SIG-M5 (cell line): Measurements from ENCODE around the gene LGMN.
"Not testable (repeated sequence)": the region's sequence is repeated elsewhere in the genome, so short reads cannot be mapped to it uniquely, and the experiment has no call there.

Source experiments
- DNase-seq: peaks from one replicate; lab custom pipeline; 2025; lab: John Stamatoyannopoulos, UW

LGMN gene

DNA sequence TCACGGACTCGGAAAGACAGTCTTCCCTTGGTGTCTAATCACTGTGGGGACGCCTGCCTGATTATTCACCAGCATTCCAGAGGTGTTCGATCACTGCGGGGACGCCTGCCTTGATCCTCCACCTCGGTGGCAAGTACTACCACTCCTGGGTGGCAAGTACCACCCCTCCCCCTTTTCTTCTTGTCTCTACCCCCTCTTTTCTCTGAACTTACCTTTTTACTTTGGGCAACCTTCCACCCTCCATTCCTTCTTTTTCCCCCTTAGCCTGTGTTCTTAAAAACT is 12.0 kb upstream of the LGMN start:
- no peak for DNase-seq

DNA sequence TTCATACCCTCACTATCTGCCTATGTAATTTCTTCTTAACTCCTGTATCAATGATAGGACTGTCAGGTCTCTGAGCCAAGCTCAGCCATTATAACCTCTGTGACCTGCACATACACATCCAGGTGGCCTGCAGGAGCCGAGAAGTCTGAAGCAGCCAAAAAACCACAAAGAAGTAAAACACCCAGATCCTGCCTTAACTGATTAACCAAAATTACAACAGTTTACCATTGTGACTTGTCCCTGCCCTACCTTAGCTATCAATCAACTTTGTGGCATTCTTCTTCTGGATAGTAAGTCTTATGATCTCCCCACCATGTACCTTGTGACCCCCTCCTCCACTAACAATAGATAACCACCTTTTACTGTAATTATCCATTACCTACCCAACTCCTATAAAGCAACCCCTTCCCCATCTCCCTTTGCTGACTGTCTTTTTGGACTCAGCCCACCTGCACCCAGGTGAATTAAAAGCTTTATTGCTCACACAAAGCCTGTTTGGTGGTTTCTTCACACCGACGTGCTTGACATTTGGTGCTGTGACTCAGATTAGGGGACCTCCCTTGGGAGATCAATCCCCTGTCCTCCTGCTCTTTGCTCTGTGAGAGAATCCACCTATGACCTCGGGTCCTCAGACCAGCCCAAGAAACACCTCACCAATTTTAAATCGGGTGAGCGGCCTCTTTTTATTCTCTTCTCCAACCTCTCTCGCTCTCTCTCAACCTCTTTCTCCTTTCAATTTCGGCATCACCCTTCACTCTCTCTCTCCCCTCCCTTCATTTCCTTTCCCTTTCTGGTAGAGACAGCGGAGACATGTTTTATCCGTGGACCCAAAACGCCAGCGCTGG is 11.5 kb upstream of the LGMN start:
- no peak for DNase-seq

DNA sequence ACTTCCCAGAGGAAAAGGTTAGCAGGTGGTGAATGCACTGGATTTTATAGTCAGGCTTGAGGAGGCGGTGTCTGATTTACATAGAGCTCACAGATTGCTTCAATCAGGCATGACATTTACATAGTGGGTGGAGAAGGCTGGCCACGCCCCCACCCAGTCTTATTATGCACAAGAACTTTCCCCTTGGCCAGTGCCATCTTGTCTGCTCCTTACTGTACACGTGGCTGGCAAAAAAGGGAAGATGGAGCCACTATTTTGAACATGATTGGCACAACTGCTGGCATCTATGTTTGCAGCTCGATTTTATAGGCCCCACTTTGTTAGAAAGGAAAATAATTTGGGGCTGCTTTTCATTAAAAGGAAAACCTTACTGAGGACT is 10.9 kb upstream of the LGMN start:
- DNase-seq, result no peak

DNA sequence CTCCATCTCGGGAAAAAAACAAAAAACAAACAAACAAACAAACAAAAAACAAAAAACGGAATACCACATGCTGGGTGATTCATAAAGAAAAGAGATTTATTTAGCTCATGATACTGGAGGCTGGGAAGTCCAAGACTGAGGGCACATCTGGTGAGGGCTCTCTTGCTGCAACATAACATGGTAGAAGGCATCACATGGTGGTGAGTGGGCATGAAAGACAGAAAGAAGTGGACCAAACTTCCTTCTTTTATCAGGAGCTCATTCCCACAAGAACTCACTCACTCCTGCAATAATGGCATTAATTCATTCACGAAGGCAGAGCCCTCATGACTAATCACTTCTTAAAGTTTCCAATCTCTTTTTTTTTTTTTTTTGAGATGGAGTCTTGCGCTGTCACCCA is 8.0 kb upstream of the LGMN start:
- DNase-seq, result no peak

DNA sequence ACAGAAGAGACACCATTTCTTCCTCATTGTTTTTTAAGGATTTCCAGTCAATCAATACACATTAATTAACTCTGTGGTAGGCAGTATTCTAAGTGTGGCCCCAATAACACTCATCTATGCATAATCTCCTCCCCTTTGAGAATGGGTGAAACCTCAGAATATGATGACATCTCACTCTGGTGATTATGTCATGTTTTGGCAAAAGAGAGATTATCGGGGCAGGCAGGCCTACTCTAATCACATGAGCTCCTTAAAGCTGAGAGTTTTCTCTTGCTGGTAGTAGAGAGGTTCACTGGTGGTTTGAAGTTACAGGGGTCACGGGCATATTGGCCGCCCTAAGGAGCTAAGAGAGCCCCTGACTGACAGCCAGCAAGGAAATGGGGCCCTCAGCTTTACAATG is 7.1 kb upstream of the LGMN start:
- no peak for DNase-seq

DNA sequence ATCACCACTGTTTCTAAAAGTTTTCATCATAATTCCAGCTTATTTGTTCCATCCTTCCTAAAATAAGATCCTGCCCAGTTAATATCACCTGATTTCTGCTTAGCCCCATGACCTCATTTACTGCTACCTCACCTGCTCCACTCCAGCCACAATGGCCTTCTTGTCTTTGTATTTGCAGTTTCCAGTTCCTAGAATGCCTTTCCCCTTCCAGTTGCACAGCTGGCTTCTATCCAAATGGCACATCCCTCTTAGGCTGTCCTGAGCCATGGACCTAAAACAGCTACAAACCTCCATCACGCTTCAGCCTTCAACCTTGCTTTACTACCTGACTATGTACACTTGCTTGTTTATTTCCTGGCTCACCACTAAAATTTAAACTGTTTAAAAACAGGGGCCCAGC is 6.5 kb upstream of the LGMN start:
- DNase-seq, result no peak

DNA sequence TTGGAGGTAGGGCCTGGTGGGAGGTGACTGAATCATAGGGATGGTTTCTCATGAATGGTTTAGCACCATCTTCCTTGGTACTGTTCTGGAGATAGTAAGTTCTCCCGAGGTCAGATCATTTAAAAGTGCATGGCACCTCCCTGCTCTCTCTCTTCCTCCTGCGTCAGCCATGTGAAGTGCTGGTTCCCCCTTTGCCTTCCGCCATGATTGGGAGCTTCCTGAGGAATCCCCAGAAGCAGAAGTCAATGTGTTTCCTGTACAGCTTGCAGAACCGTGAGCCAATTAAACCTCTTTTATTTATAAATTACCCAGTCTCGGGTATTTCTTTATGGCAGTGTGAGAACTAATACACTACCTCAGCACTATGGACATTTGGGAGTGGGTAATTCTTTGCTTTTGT is 4.8 kb upstream of the LGMN start:
- DNase-seq, result no peak

DNA sequence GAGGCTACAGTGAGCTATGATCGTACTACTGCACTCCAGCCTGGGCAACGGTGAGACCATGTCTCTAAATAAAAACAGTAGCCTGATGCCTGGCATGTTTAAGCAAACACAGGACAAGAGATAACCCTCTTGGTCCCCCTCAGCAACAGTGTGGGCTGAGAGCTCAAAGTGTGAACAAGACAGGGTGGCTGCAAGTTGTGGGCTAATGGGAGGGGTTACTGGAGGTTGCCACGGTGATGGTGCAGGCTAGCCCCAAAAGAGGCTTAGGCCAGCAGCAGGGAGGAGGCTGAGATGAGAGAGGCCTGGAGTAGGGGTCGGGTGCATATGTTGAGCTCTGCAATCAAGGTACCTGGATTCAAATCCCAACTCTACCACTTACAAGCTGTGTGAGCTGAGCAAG is 3.4 kb upstream of the LGMN start:
- DNase-seq, result no peak

DNA sequence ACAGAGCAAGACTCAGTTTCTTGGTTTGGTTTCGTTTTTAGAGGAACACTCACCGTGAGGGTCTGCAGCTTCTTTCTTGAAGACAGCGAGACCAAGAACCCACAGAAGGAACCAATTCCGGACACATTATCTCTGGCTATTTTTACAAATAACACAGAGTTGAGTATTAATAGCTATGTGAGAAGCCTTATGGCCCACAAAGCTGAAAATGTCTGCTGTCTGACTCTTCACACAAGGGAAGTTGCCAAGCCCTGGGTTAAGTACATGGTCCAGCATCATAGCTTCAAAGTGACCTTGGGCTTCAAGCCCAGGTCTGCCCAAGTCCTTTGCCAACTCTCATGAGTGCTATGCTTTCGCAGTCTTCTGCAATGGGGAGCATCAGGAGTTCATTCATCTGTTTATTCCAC is 2.6 kb upstream of the LGMN start:
- no peak for DNase-seq

DNA sequence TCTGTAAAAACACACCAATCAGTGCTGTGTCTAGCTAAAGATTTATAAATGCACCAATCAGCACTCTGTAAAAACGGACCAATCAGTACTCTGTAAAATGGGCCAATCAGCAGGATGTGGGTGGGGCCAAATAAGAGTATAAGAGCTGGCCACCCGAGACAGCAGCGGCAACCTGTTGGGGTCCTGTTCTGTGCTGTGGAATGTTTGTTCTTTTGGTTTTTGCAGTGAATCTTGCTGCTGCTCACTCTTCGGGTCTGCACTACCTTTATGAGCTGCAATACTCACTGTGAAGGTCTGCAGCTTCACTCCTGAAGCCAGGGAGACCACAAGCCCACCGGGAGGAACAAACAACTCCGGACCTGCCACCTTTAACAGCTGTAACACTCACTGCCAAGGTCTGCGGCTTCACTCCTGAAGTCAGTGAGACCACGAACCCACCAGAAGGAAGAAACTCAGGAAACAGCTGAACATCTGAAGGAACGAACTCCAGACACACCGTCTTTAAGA is 1.8 kb upstream of the LGMN start:
- not testable (repeated sequence) for DNase-seq

DNA sequence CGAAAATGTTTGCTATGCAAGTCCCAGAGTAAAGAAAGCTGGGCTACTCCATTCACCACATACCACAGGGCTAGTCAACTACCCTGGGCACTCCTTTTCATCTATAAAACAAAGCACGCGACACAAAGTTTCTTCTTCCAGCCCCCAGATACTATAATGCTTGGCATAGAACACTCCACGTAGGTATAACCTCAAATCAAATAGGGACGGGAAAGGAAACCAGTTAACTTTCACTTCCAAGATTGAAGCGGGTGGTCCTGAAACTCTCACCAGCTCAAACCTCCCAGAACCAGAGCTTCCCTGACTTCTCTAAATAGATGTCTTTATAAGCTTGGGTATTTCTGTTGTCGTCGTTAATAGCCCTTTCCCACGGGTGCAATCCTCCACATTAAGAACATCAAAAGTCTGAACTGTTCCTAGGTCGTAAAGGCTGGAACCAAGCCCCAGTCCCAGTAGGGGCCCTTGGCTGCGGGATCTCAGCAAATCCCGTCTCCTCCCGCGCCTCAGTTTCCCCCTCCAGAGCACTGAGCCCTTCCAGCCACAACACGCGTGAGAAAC is 647 bp downstream of the LGMN start:
- DNase-seq, result no peak

DNA sequence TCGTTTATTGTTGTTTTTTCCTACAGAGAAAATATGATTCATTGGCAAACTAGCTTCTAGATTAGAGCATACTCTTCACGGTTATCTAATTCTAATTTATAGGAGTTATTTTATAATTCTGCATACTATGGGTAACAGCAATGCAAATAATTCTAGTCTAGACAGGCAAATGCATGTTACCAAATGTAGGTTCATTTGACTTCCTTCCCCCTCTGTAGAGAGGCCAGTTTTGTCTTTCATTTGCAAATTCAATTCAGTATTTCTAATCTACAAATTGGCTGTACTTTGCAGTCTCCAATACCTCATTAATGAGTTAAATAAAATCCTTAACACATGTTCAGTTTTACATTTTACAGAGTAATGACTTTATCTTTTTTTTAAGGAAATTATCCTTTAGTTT is 4.2 kb downstream of the LGMN start:
- DNase-seq, result no peak

DNA sequence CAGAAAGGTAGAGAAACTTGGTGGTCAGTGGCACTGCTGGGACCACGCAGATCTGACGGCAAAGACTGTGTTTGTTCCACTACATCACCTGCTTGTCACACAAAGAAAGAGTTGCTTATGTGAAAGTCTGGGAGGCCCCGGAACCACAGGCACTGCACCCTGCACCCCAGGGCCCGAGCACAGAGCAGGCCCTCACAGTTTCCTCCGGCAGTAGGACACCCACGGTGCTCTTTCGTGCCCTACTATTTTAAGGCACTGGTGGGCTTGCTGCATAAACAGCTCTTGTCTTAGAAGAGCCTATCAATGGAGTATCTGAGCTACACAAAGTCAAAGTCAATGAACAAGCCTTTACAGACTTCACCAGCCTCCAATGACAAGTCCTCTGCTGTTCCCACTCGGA is 8.0 kb downstream of the LGMN start:
- no peak for DNase-seq

DNA sequence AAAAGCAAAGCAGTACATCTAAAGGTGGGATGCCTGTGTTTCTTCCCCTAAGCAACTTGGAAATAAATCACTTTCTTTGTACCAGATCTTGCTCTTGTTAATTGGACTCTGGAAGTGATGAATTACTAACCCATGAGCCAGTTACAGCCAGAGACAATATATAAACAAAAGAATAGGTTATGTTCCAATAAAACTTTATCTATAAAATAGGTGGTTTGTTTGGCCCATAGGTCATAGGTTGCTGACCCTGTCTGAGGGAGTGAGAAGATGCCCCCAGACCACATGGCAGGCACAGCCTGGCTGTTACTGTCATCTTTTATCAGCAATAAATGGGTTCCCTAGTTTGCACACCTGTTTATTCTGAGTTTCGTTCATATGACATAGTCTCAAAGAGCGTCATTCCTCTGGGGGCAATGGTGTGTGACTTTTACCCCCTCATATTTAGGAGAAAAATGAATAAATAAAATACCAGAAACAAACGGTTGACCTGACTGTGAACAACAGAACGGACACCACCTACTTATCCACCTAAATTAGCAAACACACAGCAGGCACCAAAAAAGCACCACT is 10.7 kb downstream of the LGMN start:
- DNase-seq, result no peak

DNA sequence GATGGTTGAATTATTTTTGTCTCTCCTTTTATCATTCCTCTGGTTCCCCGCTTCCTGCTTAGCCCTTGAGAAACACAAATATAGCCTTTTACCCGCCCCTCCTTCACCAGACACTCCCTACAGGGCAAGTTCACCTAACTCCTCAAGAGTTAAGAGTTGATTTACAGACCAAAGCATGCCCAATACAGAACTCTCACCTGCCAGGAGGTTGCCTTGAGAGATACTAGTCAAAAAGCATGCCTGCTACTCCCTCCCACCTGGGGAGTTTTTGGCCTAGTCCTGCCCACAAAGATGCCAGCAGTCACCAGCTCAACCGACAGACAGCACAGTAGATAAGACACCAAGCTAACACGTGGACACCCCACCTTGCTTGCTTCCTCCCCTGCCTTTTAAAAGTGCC is 11.2 kb downstream of the LGMN start:
- no peak for DNase-seq

DNA sequence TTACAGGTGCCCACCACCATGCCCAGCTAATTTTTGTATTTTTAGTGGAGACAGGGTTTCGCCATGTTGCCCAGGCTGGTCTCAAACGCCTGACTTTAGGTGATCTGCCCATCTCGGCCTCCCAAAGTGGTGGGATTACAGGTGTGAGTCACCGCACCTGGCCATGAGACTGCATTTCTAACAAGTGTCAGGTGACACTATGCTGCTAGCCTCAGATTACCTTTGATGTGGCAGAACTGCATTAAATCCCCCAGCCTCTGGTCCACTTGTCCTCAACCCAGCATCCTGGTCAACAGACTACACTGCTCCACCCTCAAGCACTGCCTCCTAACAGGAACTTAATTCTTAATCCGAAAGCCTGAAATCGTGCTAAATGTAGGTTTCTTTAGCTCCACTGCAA is 13.1 kb downstream of the LGMN start:
- no peak for DNase-seq

DNA sequence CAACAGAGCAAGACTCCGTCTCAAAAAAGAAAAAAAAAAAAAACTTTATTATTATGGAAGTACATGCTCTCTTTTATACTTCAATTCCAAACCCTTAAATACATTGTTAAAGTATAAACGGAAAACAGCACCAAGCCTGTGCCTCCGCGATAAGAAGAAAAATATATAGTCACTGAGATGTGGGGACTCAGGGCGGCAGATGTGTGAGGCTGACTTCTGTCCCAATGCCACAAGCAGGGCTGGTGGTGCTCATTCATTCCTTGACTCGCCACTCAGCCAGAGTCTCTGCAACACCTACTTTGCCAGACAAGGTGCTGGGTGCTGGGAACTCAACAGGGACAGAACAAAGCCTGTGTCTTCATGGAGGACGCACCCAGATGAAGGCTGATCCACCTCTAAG is 13.8 kb downstream of the LGMN start:
- no peak for DNase-seq

DNA sequence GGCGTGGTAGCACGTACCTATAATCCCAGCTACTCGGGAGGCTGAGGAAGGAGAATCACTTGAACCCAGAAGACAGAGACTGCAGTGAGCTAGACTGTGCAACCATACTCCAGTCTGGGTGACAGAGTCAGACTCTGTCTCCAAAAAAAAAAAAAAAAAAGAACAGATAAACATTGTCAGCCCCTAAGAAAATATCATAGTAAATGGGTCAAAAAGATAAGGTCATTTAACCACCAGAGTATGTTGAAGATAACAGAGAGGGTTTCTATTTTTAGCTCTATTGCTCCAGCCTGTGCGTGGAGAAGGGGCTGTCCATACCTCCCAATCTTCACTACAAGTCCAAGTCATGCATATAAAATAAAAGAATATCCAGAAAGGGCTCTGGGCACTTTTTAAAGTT is 15.4 kb downstream of the LGMN start:
- DNase-seq, result no peak

DNA sequence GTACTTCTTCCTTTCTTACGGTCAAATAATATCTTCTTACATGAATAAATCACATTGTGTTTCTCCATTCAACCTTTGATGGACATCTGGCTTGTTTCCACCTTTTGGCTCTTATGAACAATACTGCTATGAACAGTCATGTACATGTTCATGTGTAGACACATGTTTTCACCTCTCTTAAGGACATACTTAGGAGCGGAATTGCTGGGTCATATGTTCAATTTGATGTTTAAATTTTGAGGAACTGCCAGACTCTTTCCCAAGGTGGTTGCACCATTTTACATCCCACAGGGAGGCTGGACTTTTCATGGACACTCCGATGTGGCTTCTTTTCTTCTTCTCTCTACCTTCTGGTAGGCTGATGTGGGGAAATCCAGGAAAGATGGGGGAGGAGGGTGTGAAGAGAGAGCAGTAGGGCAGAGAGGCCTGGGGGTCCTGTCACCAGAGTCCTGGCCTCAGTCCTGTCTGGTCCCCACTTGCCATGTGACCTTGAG is 16.8 kb downstream of the LGMN start:
- no peak for DNase-seq

DNA sequence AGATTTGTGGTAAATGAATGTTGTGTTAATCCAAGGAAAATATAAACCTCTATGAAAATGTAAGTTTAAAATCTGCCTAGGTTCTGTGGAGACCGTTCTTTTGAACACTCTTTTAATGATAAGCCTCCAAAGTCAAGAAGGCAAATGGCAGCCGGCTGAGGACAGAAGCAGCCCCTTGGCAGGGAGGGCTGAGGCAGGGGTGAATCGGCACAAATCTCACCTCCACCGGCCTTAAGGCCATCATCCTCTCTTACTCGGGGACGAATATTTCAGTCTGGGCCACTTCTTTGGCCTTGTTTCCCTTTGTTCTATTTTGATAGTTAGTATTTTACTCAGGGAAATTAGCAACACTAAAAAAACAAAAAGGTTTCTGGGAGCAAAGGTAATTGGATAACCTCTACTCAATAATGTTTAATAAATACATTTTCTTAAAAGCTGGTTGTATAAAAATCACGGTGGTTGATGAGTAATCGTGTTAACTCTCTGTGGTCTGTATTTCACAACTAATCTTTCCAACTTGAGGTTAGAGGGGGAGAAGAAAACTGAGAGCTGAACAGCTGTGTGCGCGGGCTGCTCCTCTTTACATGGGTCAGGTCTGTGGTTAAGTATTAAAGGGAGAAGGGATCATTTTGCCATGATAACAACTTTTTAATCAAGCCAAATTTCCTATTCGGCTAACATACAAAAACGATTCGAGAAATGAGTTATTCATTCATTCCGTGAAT is 18.6 kb downstream of the LGMN start:
- DNase-seq, result peak; percentile 39

DNA sequence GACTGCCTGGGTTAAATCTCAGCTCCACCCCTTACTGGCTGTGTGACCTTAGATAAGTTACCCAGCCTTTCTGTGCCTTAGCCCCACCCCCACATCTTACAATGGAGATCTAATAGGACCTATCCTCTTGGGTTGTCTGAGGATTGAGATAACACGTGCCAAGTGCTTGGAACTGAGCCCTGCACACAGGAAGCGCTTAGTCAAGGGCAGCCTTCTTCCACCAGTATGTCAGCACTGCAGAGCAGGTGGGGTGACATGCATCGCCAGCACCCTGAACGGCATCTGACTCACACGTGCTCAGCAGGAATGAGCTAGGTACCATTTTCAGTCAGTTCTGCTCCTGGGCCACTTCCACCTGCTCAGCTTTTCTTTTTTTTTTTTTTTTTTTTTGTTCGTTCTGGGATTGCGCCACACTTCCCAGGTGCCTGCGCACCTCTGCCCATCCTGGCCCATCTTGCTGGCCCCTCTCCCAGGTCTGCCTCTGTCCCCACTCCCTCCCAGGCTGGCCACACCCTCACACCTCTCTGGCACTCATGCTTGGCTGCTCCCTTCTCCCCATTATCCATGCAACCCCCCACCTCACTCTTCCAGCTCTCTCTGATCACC is 19.6 kb downstream of the LGMN start:
- DNase-seq, result no peak

DNA sequence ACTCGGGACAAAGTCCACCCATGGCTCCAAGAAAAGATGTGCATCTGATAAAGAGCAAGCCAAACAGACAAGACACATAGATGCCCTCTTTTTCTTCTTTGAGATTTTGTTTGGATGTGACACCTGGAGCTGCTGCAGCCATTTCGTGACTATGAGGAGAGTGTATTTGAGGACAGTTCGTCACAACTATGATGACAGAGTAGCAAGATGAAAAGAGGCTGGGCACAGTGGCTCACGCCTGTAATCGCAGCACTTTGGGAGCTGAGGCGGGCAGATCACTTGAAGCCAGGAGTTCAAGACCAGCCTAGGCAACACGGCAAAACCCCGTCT is 21.5 kb downstream of the LGMN start:
- DNase-seq, result no peak
